HuH-7 (cell line): ENCODE data around the gene ADAMTS15.
"Not testable (repeated sequence)": the region's sequence is repeated elsewhere in the genome, so short reads cannot be mapped to it uniquely, and the experiment has no call there.

ENCODE experiments used
- DNase-seq: peaks from one replicate; pipeline ENCODE4 v3.0.0; 2011; ENCODE audit warnings: low spot score

ADAMTS15 gene

DNA sequence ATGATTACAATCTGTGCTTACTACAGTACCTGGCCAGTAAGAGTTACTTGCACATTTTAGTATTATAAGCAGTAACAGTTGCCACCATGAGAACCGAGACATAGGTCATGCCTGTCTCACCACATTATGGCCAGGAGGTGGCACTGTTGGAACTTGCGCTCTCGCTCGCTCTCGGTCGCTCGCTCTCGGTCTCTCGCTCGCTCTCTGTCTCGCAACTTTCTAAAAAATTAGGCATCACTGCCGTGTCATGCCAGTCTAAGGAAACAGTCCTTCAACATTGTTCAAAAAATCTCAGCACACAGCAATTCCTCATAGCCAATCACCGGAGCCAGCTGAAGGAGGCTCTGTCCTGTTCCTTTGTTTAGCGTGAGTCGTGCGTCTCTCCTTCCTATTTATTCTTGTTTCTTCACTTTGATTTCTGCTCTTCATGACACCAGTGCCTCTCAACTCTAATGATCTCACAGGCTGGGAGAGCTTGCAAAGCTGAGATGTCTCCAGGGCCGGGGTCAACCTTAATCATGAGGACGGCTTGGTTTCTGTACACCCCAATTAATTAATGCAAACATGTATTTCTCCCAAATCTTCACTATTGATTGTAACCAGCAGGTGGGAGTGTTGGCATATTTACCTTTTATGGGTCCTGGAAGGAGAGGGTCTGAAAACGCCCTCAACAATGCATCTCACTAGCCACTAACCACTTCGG, 13.8 kb upstream of the ADAMTS15 start:
- DNase-seq, result peak; percentile 83

DNA sequence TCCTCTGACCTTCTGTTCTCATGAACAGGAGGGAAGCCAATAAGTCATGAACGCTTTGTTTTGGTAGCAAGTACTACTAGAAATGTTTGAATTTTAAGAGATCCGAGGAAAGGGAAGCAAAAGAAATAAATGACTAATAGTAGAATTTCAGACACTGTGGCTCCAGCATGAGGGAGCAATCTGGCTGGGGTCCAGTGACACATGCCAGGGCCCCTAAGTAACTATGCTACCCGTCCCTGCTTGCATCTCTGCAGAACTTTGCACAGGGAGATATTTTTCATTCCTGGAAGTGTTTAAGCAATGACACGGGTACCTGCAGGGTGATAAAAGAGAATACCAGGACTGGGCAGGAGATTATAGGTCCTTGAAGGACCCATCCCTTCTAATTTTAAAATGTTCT, 12.8 kb upstream of the ADAMTS15 start:
- no peak for DNase-seq

DNA sequence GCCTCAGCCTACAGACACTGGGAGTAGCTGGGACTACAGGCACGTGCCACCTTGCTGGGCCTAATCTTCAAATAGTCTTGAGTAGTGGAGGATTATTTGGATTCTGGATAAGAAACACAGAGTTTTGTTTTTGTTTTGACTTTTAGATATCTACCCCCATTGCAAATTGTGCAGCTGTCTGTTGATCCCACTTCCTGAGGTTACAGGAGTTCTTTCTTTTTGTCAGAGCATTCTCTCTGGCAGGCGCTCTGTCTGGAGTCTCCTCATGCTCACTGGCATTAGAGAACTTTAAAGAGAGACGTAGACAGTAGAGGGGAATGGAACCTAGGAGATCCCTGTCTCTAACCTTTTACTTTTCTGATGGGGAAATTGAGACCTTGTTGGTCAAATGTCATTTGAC, 12.3 kb upstream of the ADAMTS15 start:
- no peak for DNase-seq

DNA sequence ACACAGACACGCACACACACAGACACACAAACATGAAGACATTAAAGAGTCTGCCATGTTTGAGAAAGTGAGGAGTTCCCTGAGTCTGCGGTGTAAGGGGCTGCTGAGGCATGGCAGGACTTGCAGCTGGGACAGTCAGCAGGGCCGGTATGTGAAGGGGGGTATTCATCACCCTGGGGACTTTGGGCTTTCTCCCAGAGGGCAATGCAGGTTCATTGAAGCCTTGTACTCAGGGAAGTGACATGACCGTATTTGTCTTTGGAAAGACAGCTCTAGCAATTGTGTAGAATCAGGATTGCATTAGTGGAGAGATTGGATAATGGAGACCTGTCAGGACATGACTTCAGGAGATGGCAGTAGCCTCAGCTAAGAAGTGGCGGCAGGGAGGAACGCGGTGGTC, 10.6 kb upstream of the ADAMTS15 start:
- DNase-seq, result no peak

DNA sequence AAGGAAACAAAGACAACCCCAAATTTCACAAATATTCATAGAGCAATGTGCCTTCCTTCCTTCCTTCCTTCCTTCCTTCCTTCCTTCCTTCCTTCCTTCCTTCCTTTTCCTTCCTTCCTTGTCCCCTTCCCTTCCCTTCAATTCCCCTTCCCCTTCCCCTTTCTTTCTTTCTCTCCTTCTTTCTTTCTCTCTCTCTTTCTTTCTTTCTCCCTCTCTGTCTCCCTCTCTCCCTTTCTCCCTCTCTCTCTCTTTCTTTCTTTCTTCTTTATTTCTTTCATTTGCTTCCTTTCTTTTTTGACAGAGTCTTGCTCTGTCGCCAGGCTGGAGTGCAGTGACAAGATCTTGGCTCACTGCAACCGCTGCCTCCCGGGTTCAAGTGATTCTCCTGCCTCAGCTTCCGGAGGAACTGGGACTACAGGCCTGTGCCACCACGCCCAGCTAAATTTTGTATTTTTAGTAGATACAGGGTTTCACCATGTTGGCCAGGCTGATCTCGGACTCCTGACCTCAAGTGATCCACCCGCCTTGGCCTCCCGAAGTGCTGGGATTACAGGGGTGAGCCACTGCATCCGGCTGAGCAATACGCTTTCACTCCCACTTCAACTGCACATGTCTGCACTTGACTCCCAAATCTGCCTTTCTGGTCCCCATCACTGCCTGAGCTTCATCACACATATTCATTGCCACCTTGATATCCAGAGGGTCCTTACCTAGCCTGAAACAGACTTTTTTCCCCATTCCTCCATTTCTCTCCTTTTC, 9.9 kb upstream of the ADAMTS15 start:
- DNase-seq, result not testable (repeated sequence)

DNA sequence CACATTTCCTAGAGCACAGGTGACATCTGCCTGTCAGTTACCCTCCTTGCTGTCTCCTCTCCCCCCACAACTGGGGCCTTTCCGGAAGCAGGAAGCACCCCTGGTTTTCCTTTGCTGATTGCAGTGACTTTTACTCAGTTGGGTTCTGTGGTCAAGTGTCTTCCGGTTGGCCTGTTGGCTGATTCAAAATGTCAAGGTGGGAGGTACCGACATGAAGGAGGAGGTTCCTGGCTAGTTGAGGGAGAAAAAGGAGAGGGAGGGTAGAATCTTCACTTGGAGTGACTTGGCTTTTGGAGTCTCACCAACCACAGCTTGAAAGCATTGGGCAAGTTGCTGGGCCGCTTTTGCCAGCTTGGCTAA, 9.3 kb upstream of the ADAMTS15 start:
- DNase-seq, result no peak

DNA sequence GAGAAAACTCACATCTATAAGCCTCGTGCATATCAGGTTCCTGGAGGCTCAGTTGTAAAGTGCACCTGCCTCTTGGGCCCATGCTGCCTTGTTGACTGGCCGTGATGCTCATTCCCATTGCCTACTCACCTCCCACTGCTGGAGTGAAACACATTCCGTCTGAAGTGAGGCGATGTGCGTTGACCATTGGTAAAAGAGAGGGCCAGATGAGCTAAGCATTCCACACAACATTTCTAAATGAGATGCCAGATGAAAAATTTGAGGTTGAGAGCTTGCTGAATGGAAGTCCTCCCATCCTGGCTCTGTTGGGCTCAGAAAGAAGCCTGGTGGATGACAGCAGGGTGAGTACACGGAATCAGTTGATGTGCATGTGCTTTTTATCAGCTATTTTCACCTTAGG, 8.6 kb upstream of the ADAMTS15 start:
- DNase-seq, result no peak

DNA sequence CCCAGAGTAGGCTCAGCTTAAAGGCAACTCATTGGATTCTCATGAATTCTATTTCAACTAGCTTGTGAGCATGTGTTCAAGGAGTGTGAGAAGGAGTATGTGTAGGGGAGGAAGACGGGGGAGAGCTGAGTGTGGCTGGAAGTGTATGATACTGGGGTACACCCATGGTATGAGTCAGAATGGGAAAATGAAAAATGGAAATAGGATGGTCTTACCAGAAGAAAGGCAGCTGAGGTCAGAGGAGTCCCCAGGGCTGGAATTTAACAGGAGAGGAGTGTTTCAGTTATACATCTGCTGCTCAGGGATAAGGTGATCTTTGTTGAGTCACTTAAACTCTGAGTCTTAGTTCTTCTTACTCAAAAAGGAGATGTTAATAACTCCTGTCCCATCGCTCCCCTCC, 6.7 kb upstream of the ADAMTS15 start:
- no peak for DNase-seq

DNA sequence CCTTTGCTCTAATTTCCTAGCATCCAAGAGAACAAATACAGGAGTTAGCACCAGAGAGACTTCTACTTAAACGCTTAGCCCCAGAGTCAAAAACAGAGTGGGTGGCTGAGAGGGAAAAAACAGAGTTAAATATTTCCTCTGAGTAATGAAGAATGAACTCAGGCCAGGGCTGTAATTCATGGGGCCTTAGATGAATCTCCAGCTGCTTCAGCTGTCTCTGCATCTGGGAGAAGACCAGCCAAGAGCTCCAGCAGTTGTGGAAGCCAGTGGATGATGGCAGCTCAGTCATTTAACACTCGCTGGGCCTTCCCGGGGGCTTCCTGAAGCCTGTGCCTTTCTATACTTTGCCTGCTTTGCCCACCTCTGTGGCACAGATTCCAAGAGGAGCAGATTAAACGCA, 5.7 kb upstream of the ADAMTS15 start:
- DNase-seq, result no peak

DNA sequence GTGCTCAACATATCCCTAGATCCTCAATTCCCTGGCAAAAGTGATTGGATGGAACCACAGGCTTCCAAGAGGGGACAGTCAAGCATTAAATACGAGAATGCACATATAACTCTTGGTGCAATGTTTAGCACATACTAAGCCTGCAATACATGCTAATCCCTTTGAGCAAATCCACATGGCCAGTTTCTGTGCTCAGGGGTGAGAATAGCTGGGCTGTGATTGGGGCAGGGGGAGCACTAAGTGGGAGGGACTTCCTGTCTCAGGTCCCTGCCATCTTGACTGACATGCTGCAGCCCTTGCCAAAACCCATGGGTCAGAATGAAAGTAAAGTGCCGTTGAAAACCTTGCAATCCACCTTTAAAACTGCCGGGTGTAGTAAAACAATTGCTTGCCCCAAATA, 2.7 kb upstream of the ADAMTS15 start:
- DNase-seq, result no peak

DNA sequence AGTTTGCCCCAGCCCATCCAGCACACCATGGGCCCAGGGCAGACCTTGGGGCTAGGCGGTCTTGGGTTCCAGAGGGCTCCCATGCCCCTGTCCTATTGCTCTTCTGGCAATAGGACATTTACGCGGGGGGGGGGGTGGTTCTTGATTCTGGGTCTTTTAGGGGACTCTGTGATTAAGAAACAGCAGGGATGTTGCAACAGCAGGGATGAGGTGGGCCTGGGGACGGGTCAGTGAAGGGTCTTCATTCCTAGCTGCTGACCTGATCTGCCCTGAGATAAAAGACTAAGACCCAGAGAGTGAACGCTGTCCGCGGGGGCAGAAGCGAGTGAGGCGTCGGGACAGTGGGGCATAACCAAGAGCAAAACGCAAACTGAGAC, 418 bp upstream of the ADAMTS15 start:
- DNase-seq, result no peak

DNA sequence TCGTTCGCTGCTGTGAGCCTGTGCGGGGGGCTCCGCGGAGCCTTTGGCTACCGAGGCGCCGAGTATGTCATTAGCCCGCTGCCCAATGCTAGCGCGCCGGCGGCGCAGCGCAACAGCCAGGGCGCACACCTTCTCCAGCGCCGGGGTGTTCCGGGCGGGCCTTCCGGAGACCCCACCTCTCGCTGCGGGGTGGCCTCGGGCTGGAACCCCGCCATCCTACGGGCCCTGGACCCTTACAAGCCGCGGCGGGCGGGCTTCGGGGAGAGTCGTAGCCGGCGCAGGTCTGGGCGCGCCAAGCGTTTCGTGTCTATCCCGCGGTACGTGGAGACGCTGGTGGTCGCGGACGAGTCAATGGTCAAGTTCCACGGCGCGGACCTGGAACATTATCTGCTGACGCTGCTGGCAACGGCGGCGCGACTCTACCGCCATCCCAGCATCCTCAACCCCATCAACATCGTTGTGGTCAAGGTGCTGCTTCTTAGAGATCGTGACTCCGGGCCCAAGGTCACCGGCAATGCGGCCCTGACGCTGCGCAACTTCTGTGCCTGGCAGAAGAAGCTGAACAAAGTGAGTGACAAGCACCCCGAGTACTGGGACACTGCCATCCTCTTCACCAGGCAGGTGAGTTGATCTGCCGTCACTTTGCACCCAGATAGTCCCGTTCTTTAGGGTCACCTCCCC, 1.0 kb downstream of the ADAMTS15 start:
- no peak for DNase-seq

DNA sequence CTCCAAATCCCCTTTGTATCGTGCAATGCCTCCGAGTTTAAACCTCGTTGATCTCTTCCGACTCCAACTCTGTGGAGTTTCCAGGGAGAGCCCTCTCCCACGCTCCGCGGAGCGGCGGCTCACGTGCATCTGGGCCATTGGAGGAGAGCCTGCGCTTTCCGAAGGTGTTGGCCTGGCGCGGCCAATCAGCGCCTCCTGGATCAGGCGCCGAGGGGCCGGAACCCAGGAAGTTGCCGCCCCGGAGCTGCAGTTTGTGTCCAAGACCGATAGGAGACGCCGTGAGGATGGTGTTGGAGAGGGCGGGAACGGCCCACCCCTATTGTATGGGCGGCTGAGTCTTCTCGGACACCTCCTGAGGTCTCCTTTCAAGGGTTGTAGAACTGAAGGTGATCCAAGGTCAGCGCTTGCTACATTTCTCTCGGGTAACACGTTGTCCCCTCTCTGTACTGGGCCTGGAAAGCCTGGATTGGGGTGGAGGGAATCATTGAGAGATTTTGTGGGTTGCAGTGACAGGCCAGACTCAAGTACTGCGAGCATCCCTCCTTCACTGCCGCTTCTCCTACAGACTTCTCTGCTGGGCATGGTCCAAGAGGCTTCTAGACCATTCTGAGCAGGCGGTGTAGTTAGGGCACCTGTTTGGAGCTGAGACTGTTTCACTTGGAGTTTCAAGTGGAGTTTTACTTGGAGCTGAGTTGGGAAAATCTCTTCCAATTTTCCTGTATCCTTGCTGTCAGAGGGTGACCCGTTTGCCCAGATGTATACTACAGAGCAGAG, 1.7 kb downstream of the ADAMTS15 start:
- DNase-seq, result no peak

DNA sequence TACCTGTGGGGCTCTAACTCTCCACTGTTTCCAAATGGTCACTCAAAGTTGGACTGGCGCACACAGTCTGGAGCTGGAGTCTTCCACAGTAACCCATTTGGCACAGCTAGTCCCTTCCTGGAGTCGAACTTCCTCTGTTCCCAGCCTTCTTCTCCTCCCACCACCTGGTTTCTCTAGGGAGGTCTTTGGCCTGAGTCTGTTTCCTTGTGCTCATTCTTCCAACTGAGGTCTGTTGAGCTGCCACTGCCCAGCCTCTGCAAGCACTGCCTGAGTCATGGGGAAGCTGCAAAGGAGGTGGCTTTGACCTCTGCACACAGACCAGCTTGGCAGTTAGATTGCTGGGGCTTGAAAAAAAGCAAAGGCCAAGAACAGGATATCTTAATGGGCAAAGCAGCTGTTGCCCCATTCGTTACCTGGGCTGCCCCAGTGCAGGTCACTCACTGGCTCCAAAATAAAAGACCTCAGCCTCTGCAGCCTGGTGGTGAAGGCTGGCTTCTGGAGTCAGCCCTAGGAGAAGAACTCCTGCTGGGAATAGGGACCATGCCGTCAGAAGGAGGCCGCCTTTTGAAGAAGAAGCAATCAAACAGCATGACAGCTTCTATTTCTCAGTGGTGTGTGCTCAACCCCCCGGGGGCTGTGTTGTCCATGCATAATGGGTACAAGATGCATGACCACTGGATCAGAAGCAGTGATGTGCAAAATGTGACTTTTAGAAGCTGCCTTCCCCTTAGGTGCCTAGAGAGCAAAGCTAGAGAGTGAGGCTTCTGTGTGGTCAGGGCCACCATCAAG, 3.0 kb downstream of the ADAMTS15 start:
- no peak for DNase-seq

DNA sequence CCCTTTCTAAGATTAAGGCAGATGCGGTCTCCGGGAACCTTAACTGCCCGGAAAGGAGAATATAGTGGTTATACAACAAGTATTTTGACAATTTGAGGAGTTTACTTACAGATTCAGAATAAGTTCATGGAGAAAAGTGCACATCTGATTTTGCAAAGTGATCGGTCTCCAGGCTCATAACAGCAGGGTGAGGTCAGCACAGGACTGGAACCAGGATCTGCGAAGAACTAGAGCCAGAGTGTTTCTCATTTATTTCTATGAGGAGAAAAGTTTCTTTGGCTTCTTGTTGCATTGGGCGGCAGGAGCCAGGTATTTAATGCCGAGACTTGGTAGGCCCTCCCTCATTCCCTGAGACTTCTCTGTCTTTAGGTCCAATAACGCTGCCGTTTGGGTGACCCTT, 3.7 kb downstream of the ADAMTS15 start:
- no peak for DNase-seq

DNA sequence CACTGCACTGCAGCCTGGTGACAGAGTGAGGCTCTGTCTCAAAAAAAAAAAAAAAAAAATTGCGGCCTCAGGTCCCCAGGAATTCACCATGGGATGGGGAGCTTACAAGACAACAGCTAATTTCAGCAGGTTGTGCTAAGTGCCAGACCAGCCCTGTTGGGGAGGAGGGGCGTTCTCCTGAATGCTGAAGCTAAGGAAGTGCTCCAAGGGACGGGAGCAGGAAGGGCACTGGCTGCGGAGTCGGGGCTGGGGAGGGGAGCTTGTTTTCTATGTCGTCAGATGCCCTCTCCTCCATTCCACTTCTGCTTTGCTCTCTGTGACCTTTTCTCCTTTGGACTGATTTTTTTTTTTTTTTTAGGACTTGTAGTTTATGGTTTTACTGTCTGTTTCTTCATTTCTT, 4.5 kb downstream of the ADAMTS15 start:
- DNase-seq, result no peak

DNA sequence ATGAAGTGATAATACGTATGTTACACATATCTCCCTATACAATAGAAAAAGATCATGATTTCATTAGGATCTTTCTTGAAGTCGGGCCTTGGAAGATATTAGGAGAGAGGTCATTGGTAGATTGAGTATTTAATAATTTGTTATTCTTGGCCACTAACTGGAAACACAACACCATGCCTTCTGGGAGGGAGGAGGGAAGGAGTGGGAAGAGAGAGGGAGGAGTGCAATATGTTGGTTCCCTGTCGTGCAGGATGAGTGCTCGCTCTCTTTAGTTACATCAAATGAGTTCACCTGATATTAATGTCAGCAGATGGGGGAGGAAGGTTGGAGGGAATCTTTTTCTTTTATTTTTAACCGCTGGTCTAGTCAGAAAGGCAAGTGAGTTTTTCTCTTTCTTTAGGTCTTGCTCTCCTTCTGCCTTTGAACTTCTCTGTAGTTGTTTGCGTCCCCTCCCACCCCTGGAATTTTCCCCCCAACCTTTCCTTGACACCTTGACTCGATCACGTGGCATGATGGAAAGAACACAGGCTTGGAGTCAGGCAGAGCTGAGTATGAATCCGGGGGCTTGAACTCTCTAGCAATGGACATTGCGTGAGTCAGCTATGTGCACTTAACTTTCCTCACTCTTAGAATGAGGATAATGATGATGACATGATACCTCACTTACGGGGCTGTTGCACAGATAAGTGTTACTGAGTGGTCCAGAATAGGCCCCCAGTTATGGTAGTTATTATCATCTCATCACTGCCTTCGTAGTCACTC, 6.2 kb downstream of the ADAMTS15 start:
- DNase-seq, result no peak

DNA sequence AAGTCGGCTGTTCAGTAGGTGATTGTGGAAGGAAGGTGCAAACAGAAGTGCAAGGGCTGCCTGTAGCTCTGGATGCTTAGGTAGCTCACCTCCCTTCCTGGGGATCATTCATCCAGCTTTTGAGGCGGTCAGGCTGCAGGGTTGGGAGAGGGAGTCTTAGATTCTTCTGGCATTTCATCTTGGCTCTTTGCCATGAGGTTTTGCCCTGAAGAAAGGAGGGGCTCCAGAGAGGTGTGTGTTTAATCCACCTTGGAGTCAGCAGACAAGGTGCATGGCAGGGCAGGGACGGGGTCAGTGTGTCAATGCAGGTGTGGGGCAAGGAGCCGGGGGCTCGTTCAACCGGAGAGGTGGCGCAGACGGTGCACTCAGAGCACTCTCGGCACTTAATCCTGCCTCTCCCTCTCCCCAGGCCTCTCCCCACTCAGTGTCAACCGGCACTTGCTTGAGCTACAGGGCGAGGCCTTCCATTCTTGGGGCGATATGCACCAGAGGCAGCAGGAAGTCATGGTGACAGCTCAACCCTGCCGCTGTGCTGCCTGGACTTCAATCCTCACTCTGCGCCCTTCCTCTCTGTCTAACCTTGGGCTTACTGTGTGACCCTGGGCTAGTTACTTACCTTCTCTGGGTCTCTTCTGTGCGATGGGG, 7.2 kb downstream of the ADAMTS15 start:
- DNase-seq, result no peak

DNA sequence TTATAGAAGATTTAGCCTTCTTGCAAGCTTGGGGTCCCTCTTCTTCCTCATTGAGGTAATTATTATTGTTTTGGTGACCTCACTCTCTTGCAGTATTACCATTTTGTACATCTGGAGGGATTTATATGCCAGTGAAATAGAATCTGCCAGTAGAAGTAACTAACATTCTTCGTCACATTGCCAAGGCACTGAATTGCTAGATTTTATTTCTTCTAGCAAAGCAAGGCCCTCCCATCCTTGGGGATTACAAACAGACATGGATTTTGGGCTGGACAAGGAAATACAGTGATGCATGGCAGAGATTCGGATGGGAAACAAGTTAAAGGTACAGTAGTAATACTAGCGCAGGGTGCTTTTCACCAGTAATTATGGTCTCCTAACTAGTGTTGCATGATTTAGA, 7.8 kb downstream of the ADAMTS15 start:
- DNase-seq, result no peak

DNA sequence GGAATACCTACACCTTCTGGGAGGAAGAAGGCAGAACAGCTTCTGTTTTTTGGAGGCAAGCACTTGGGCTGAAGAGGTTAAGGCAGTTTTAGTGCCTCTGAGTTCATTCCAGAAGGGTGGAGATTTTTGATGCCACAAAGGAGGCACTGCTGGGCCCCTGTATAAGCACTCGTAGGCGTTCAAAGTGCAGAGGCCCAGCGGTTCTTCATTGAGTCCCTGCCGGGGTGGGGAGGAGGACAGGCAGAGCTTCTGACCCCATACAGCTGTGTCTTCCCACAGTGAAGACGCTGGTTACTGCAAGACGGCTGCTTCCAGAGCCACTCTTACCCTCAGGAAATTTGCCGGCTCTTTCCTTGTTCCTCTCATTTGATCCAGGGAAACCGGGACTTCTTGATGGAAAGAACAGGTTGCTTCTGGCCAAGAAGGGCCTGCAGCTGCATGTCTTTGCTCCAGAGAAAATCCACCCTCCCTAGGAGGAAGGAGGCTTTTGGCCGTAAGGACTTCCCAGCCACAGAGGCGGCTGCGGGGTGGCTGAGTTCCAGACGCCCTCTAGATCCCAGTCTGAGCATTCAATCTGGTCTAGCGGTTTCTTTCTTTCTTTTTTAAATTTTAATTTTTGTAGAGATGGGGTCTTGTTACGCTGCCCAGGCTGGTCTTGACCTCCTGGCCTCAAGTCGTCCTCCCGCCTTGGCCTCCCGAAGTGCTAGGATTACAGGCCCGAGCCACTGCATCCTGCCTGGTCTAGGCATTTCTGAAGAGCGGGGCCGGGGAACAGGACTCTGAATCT, 9.4 kb downstream of the ADAMTS15 start:
- no peak for DNase-seq
